B cell (primary cell): ENCODE data around the gene NFKBIL1. TPM values are rescaled to one million over a fixed set of nuclear protein-coding genes. Genes with fewer than 3 reads are reported as not detected.
"Not testable (repeated sequence)": the region's sequence is repeated elsewhere in the genome, so short reads cannot be mapped to it uniquely, and the experiment has no call there.

ENCODE experiments used
- ATAC-seq: fragments of 200-7000 bp; cut with Tn5 transposase; one replicate; pipeline ENCODE4 v1.10.0; 2021; ENCODE audit warnings: low read depth, mild to moderate bottlenecking, moderate number of reproducible peaks, moderate library complexity
- CTCF ChIA-PET: fragments of 350-600 bp; sonication (Branson Sonifier 250); formaldehyde crosslinking; loops from one replicate; lab custom pipeline; 2021; ENCODE audit warnings: antibody characterized with exemption, inconsistent platforms; lab: Charles Lee
- POLR2A ChIA-PET: fragments of 350-600 bp; sonication (Branson Sonifier 250); formaldehyde crosslinking; loops from one replicate; lab custom pipeline; 2021; ENCODE audit warnings: antibody characterized with exemption; lab: Charles Lee
- DNase-seq: peaks from one replicate; pipeline ENCODE4 v3.0.0; 2013
- H2AFZ ChIP-seq: 2 replicates; pipeline ENCODE4 v1.6.1; 2012; ENCODE audit warnings: mild to moderate bottlenecking, low read depth, low read length; ENCODE audit not compliant: insufficient read depth, poor library complexity, severe bottlenecking
- H3K27ac ChIP-seq, 2 donors: 1 replicate in 1 of 2; 2 replicates in 1 of 2; pipeline ENCODE4 v1.5.1; 2012 to 2013; ENCODE audit warnings: low read length in 2 of 2, mild to moderate bottlenecking in 2 of 2, moderate library complexity in 1 of 2
- H3K27me3 ChIP-seq, 4 experiments: fragments of 200-600 bp in 1 of 4; sonication (generic) in 1 of 4; replicated peaks in 1 of 4; 1 replicate in 2 of 4; 2 replicates in 2 of 4; pipeline versions ENCODE4 v1.6.1 to v1.7.0; 2013 to 2016; ENCODE audit warnings: low read length in 3 of 4, mild to moderate bottlenecking in 2 of 4, mixed read lengths in 1 of 4, moderate library complexity in 1 of 4; ENCODE audit not compliant: insufficient read depth in 4 of 4, control insufficient read depth in 3 of 4; ENCODE audit errors: control extremely low read depth in 1 of 4
- H3K36me3 ChIP-seq, 2 experiments: replicated peaks in 1 of 2; 1 replicate in 1 of 2; 2 replicates in 1 of 2; pipeline versions ENCODE4 v1.6.1 to v1.7.1; 2013; ENCODE audit warnings: low read length in 1 of 2; ENCODE audit not compliant: insufficient read depth in 2 of 2, control insufficient read depth in 1 of 2; ENCODE audit errors: control extremely low read depth in 1 of 2, extremely low read depth in 1 of 2
- H3K4me1 ChIP-seq, 2 donors: fragments of 200-600 bp in 1 of 2; sonication (generic) in 1 of 2; 1 replicate in 1 of 2; 2 replicates in 1 of 2; pipeline versions ENCODE4 v1.5.1 to v1.6.1; 2013 to 2017; ENCODE audit warnings: low read length in 2 of 2; ENCODE audit not compliant: control insufficient read depth in 2 of 2, insufficient read depth in 2 of 2
- H3K4me2 ChIP-seq: replicated peaks from 2 replicates; pipeline ENCODE3; 2012; ENCODE audit warnings: mild to moderate bottlenecking, low read depth, low read length; ENCODE audit not compliant: poor library complexity, severe bottlenecking
- H3K4me3 ChIP-seq, 5 experiments: fragments of 200-600 bp in 1 of 5; sonication (generic) in 1 of 5; 1 replicate in 3 of 5; 2 replicates in 2 of 5; pipeline versions ENCODE4 v1.5.1 to v1.7.0; 2011 to 2016; ENCODE audit warnings: low read length in 4 of 5, mild to moderate bottlenecking in 4 of 5, low read depth in 2 of 5, control low read depth in 1 of 5, moderate library complexity in 1 of 5; ENCODE audit not compliant: insufficient read depth in 1 of 5; ENCODE audit errors: control extremely low read depth in 1 of 5, extremely low read depth in 1 of 5
- H3K79me2 ChIP-seq: fragments of 200-600 bp; sonication (generic); one replicate; pipeline ENCODE4 v1.6.0; 2016; ENCODE audit warnings: low read length; ENCODE audit not compliant: control insufficient read depth, insufficient read depth
- H3K9ac ChIP-seq: fragments of 200-600 bp; sonication (generic); 2 replicates; pipeline ENCODE4 v1.6.1; 2017; ENCODE audit warnings: mild to moderate bottlenecking, low read length, moderate library complexity
- H3K9me3 ChIP-seq, 3 donors: one replicate each; pipeline versions ENCODE4 v1.6.1 to v1.7.1; 2013; ENCODE audit warnings: low read length in 2 of 3; ENCODE audit not compliant: control insufficient read depth in 2 of 3, insufficient read depth in 1 of 3; ENCODE audit errors: control extremely low read depth in 1 of 3
- H4K20me1 ChIP-seq: 2 replicates; pipeline ENCODE4 v1.6.0; 2012; ENCODE audit warnings: mild to moderate bottlenecking, low read length; ENCODE audit not compliant: insufficient read depth, control insufficient read depth, poor library complexity, severe bottlenecking
- H3K27ac Mint-ChIP-seq: one replicate; pipeline ENCODE4 v1.8.0; 2021; ENCODE audit warnings: mixed read lengths
- H3K27me3 Mint-ChIP-seq: one replicate; pipeline ENCODE4 v1.8.0; 2021; ENCODE audit warnings: mixed read lengths
- H3K4me1 Mint-ChIP-seq: one replicate; pipeline ENCODE4 v1.8.0; 2021; ENCODE audit warnings: mixed read lengths
- H3K4me3 Mint-ChIP-seq: one replicate; pipeline ENCODE4 v1.8.0; 2021; ENCODE audit warnings: mixed read lengths
- H3K9me3 Mint-ChIP-seq: one replicate; pipeline ENCODE4 v1.8.0; 2022; ENCODE audit warnings: mixed read lengths; ENCODE audit not compliant: insufficient read depth
- EZH2 ChIP-seq: IDR thresholded peaks from 2 replicates; pipeline ENCODE4 v1.6.1; 2012; ENCODE audit warnings: borderline replicate concordance, low read depth, mild to moderate bottlenecking, moderate library complexity, low read length; ENCODE audit not compliant: insufficient read depth, poor library complexity, severe bottlenecking
- WGBS: methylation state at CpG from one replicate; pipeline ENCODE4 v1.1.5; 2013; ENCODE audit warnings: missing lambda C conversion rate; ENCODE audit not compliant: insufficient coverage; 5-methylcytosine and 5-hydroxymethylcytosine counted together
- intact Hi-C: fragments of 100-400 bp; cut with micrococcal nuclease; formaldehyde crosslinking; loops from one replicate; pipeline ENCODE4 v1.10.0; 2022
- polyA plus RNA-seq: library from polyadenylated mRNA; depleted of rRNA; stranded (reverse); fragments of >200 nt; gene quantifications from 2 replicates; pipeline ENCODE4 v1.2.3, GENCODE V29; 2012
- total RNA-seq, 2 donors: library from RNA; stranded (reverse); fragments of 120-200 nt in 1 of 2; gene quantifications; 1 replicate in 1 of 2; 2 replicates in 1 of 2; pipeline versions ENCODE4 v1.2.3 to v1.2.4, GENCODE V29; 2013 to 2022
- TF ChIP-seq, protein P1 (sequence below): fragments of 200-600 bp; IDR thresholded peaks from one replicate; pipeline ENCODE4 v1.8.0; 2022; ENCODE audit warnings: antibody characterized with exemption, mild to moderate bottlenecking

The NFKBIL1 gene
- total and polyA plus RNA-seq, 2 donors (not counting 1 experiment from before 2014, with no cell fraction given), result 10.3 to 18.4 TPM

DNA sequence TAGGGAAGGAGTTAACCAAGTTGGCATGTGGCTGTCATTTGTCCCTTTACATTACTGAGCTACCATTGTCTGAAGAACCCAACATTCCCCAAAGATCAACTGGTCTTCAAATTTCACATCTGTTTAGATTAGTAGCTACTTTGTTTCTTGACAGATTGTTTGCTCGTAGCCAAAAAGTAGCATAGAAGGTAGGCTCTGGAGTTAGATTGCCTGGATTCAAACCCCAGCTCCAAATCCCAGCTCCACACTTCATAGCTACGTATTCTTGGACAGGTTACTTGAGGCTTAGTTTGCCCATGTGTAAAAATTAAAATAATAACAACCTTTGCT, 1.1 kb downstream of the NFKBIL1 start:
- peaks cover 0 to 3% (median 0%) of the 10 kb centered on the region in 3 donors for H3K9me3 ChIP-seq
- no peak for DNase-seq
- H3K27me3 ChIP-seq, result no peaks in the 10 kb centered on the region
- peaks cover 0 to 3% of the 10 kb centered on the region in 2 experiments for H3K36me3 ChIP-seq
- peaks cover 43% of the 10 kb centered on the region for H3K79me2 ChIP-seq
- TF ChIP-seq, protein P1, sequence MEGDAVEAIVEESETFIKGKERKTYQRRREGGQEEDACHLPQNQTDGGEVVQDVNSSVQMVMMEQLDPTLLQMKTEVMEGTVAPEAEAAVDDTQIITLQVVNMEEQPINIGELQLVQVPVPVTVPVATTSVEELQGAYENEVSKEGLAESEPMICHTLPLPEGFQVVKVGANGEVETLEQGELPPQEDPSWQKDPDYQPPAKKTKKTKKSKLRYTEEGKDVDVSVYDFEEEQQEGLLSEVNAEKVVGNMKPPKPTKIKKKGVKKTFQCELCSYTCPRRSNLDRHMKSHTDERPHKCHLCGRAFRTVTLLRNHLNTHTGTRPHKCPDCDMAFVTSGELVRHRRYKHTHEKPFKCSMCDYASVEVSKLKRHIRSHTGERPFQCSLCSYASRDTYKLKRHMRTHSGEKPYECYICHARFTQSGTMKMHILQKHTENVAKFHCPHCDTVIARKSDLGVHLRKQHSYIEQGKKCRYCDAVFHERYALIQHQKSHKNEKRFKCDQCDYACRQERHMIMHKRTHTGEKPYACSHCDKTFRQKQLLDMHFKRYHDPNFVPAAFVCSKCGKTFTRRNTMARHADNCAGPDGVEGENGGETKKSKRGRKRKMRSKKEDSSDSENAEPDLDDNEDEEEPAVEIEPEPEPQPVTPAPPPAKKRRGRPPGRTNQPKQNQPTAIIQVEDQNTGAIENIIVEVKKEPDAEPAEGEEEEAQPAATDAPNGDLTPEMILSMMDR, result no peak
- TF ChIP-seq EZH2, result no peak
- Mint-ChIP-seq H3K27ac (peak overlapping the region; percentile 59), H3K4me1 (peaks cover 36% of the 10 kb centered on the region), H3K4me3 (peak overlapping the region; percentile 47), H3K27me3 (no peaks in the 10 kb centered on the region), H3K9me3 (no peaks in the 10 kb centered on the region)
- no peak for ATAC-seq
- H3K4me2 ChIP-seq, result no peak overlapping the region
- no peaks in the 10 kb centered on the region for H4K20me1 ChIP-seq
- no peak overlapping the region for H3K4me3 ChIP-seq
- H3K4me1 ChIP-seq, result peaks cover 25 to 46% of the 10 kb centered on the region in 2 donors
- CTCF ChIA-PET, result interaction anchor here (0.6 to 29.4 kb wide), 7 partner anchors 19 to 281 kb away, joined by 3 to 2241 read pairs (median 5); partner anchors contain the start of genes AIF1, LSM2, LST1 and LTA
- no peak overlapping the region for H3K9ac ChIP-seq
- H3K27ac ChIP-seq, result peak overlapping the region in 1 of 2 donors; percentile 83
- WGBS, result no CpG with 5 or more reads among the region's 2 CpGs
- POLR2A ChIA-PET, result interaction anchor here (0.6 to 42.6 kb wide), 4 partner anchors 36 to 315 kb away, joined by 3 to 1450 read pairs (median 5); partner anchors contain the start of genes LST1, LTA, LTB and NCR3
- no peak overlapping the region for H2AFZ ChIP-seq
- intact Hi-C loops, result no loop called here

DNA sequence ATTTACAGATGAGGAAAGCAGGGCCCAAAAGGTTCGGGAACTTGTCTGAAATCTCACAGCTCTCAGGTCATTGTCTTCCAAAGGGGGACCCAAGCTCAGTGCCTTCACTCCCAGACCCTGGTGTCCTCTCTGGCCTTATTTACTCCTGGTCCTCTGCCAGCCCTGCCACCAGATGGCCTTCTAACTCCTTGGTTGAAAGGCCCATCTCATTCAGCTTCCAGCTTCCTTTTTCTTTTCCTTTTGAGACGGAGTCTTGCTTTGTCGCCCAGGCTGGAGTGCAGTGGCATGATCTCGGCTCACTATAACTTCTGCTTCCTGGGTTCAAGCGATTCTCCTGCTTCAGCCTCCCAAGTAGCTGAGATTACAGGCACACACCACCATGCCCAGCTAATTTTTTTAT, 4.0 kb downstream of the NFKBIL1 start:
- H3K27ac Mint-ChIP-seq, result peak overlapping the region; percentile 89
- H3K27ac ChIP-seq, H3K9me3 Mint-ChIP-seq, H4K20me1 ChIP-seq, H3K27me3 Mint-ChIP-seq, H3K27me3 ChIP-seq, H3K9me3 ChIP-seq, H2AFZ ChIP-seq, H3K36me3 ChIP-seq, H3K9ac ChIP-seq: not testable (repeated sequence)
- intact Hi-C loops, result loop anchor here (1.0 kb wide), 3 partner anchors 9 to 47 kb away; no protein-coding TSS in a partner anchor
- H3K4me3 Mint-ChIP-seq, result peak overlapping the region; percentile 71
- CTCF ChIA-PET, result interaction anchor here (0.6 to 29.4 kb wide), 39 partner anchors 9 to 401 kb away, joined by 3 to 2241 read pairs (median 4); partner anchors contain the start of genes AIF1, BAG6, C6orf47 and DDX39B
- H3K4me3 ChIP-seq, result peak overlapping the region in 2 of 5 experiments; percentile 8 to 12
- TF ChIP-seq, protein P1, result peak; percentile 78
- H3K4me2 ChIP-seq, result peak overlapping the region; percentile 48
- POLR2A ChIA-PET, result interaction anchor here (1.0 to 42.6 kb wide), 4 partner anchors 9 to 101 kb away, joined by 3 to 1450 read pairs (median 4); partner anchors contain the start of genes BAG6, DDX39B, LST1 and LTA
- ATAC-seq (peak; percentile 13), DNase-seq (peak; percentile 86)
- peaks cover 55% of the 10 kb centered on the region for H3K79me2 ChIP-seq
- WGBS, result 17% methylated on average over 2 of the region's 5 CpGs
- peaks cover 51% of the 10 kb centered on the region for H3K4me1 Mint-ChIP-seq
- peaks cover 29 to 51% of the 10 kb centered on the region in 2 donors for H3K4me1 ChIP-seq
